T47D (cell line): Measurements from ENCODE around the gene DHX30.

ENCODE experiments used
- DNase-seq, 2 experiments: peaks; one replicate each; pipeline versions ENCODE4 v3.0.0 to v3.0.0-alpha.2; 2011 to 2012; ENCODE audit warnings: low read depth in 1 of 2, low spot score in 1 of 2
- JUND ChIP-seq: IDR thresholded peaks from 2 replicates; pipeline ENCODE4 v1.6.1; 2012; ENCODE audit warnings: low read depth
- in situ Hi-C: cut with HindIII; loops from 2 replicates; pipeline ENCODE4 v1.10.0; 2016; ENCODE audit warnings: low sequenced_read_pairs, low pct_unique_long_range_greater_than_20kb

DHX30 gene

DNA sequence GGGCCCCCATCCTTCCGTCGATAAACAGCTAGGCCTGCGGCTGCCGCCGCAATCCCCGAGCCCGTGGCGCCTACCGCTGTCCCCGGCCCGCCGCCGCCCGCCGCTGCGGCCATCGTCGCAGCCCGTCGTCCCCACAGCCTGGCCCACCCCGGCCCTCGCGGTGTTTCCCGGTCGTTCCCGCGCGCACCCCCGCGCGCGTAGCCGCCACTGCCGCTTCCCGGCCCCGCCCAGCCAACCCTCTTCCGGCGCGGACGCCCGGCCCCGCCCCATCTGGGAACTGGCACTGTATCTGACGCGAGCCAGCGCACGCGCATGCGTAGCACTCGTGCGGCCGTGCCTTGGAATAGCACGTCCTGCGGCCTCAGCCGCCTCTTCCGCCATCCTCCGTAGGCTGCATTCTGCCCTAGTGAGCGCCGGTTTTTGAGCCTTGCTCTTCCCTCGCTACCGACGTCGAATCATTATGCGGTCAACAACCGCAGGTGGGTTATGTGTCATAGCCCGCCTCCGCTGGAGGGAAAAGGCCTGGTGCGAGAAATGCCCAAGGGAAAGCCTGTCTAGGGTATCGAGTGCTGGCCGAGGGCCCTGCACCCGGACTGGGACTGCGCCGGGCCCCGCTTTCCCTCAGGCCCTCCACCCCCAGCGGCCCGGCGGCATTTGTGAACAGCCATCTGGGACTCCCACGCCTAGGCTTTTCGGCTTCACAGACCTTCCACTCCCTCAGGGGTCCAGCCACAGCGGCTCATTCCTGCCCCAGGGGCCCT, 21.1 kb upstream of the DHX30 start, which contains the start of gene SMARCC1:
SMARCC1 (minus strand) TSS at position 209 of the 761 bp plus-strand sequence; CDS start at position 113, 96 bp downstream.
- in situ Hi-C loops: no loop called here
- TF ChIP-seq JUND: no peak

DNA sequence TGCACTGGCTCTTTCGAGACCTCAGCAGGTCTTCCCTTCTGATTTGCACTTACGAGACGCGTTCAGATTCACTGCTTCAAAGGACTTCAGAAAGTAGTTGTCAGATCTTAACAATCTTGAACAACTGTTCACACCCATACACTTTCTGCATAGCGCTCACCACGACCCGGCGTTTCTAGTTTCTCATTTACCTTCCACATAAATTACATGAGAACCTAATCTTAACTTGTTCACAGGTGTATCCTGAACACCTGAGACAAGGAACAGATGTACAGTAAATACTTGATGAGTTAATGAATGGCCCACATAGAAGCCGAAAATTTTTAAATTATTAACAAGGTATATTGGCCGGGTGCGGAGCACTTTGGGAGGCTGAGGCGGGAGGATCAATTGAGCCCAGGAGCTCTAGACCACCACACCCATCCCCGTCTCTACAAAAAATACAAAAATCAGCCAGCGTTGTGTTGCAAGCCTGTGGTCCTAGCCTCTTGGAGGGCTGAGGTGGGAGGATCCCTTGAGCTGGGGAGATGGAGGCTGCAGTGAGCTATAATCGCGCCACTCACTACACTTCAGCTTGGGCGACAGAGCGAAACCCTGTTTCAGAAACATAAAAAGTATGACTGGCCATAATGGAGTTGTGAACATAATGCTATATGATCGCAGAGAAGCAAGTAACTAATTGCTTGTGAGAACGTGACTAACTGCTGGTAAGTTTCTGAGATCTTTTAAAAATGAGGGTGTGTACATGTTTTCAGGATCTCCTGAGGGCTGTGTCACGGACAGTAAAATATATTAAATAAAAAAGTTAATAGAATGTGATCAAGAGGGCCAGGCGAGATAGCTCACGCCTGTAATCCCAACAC, 20.3 kb upstream of the DHX30 start:
- DNase-seq: no peak
- TF ChIP-seq JUND: no peak
- in situ Hi-C loops: no loop called here

More for the DNA sequence above, 21.1 kb upstream of the DHX30 start, which contains the start of gene SMARCC1:
- DNase-seq: peak; percentile 78 to 96

- TF ChIP-seq JUND: no peak
- DNase-seq: no peak
- in situ Hi-C loops: no loop called here
These were observed 19.3 kb upstream of the DHX30 start for GRCh38 chr3:47783673-47784072.

GRCh38 chr3:47791193-47791855, 11.6 kb upstream of the DHX30 start:
- TF ChIP-seq JUND: no peak
- in situ Hi-C loops: no loop called here
- no peak for DNase-seq

DNA sequence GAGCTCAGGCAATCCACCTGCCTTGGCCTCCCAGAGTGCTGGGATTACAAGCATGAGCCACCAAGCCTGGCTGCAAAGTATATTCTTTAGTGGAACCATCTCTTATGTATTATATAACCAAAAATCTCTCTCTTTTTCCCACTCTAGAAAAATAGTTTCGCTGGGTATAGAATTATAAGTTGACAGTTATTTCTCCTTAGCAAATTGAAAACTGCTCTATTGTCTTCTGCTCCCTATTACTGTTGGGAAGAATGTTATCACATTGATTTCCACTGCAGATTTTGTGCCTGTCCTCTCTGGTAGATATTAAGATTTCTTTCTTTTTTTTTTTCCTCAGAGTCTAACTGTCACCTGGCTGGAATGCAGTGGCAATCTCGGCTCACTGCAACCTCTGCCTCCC, 10.2 kb upstream of the DHX30 start:
- in situ Hi-C loops: no loop called here
- no peak for DNase-seq
- TF ChIP-seq JUND: no peak

GRCh38 chr3:47794544-47794943, 8.4 kb upstream of the DHX30 start:
- no peak for TF ChIP-seq JUND
- no peak for DNase-seq
- in situ Hi-C loops: no loop called here

- in situ Hi-C loops: no loop called here
- TF ChIP-seq JUND: no peak
These were observed 3.2 kb upstream of the DHX30 start for GRCh38 chr3:47799733-47800132.

DNA sequence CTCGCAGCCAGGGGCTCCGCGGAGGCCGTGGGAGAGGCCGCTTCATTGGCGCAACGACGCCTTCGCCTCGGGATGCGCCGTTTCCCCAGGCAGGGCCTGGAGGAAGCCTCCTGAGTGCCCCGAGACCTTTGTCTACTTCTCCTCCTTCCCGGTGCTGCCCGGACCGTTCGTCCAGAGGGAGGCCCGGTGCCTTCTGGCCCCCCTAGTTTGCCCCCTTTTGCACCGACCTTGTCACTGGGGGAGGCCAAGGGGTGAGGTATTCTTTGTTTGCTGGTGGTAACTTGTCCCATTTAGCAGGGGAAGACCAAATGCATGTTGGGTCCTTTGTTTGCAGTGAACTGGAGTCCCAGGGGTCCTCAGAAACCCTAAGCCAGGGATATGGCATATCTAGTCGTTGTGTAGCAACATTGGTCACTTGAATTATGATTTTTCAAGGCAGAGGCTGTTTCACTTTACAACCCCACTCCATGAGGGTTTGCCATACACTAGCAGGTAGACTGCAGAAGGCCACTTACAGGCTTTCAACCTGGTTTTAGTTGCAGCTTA, 615 bp downstream of the DHX30 start:
- in situ Hi-C loops: no loop called here
- DNase-seq: no peak
- TF ChIP-seq JUND: no peak

More at GRCh38 chr3:47799733-47800132, 3.2 kb upstream of the DHX30 start:
- peak in 1 of 2 experiments; percentile 21 for DNase-seq

DNA sequence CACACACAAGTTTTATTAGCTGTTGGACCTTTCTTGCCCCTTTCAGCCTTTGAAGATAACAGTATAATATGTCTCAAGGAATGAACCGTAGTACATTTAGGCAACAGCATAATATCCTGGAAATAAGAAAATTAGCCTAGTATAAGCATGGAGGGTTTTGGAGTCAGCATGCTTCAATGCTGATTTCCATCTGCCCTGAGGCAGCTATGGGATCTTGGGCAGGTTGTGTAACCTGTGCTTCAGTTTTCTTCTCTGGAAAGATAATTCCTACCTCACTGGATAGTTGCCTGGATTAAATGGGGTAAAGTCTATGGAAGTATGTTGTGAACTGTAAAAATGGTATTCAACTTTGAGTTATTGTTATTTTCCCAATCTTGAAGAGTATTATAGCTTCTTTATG, 1.6 kb downstream of the DHX30 start:
- in situ Hi-C loops: no loop called here
- DNase-seq: peak in 1 of 2 experiments; percentile 76
- TF ChIP-seq JUND: no peak

DNA sequence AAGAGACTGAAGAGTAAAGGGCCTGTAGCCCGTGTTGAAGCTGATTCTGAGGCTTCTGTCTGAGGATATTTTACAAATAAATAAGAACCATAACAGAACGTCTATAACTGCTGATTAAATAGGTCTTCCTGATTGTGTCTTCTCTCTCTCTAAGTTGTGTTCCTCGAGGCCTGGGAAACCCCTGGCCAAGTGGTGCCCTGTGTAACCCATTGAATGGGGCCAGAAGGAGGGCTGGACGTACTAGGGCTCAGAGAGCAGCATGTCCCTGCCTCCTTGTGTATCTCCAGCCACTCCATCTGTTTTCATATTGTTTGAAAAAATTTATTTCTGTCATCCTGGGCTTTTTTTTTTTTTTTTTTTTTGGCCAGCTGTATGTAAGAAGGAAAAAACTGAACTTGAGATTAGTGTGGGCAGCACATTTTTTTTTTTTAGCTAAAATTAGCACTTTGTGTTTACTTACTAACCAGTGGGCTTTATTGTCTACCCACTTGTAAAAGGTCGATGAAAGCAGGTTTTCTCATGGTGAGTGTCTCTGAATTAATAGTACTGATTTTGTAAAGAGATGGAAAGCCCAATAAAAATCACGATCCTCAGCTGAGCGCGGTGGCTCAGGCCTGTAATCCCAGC, 10.7 kb downstream of the DHX30 start:
- TF ChIP-seq JUND: no peak
- DNase-seq: no peak
- in situ Hi-C loops: no loop called here

DNA sequence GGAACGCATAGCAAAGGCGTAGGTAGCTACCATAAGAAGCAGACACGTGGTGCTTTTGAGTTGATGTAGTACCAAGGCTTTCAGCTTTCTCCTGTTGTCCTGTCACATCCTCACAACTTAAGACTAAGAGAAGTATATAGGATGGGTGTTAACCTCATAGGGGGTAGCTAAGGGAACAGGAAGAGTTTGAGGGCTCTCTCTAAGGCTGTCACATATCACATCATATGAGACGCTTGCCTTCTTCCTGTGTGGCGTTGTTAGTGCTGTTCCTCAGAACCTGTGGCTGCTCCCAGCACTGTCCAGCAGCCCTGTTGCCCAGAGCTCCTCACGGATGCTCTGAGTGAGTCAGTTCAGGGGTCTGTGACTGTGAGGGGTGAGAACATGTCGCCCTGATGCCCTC, 14.7 kb downstream of the DHX30 start:
- TF ChIP-seq JUND: no peak
- DNase-seq: no peak
- in situ Hi-C loops: no loop called here
